Fibroblast of the aortic adventitia (primary cell): ENCODE measurements around the gene RPIA. TPM values are rescaled to one million over a fixed set of nuclear protein-coding genes. Genes with fewer than 3 reads are reported as not detected.
A peak's percentile ranks its signal among the peaks of the same experiment; 100 is the strongest.

Experiments
- DNase-seq: peaks from one replicate; pipeline ENCODE4 v3.0.0-alpha.2; 2010; ENCODE audit warnings: low read depth
- H3K4me3 ChIP-seq: 2 replicates; pipeline ENCODE4 v1.5.1; 2011; ENCODE audit warnings: low read depth, mild to moderate bottlenecking, control low read depth, low read length, moderate library complexity
- CTCF ChIP-seq: IDR thresholded peaks from 2 replicates; pipeline ENCODE4 v1.5.1; 2011; ENCODE audit warnings: mild to moderate bottlenecking, low read length, control low read depth, inconsistent platforms; ENCODE audit not compliant: insufficient read depth
- total RNA-seq: library from RNA; depleted of rRNA; stranded (reverse); fragments of >200 nt; gene quantifications from 2 replicates; pipeline ENCODE4 v1.2.3, GENCODE V29; 2012; ENCODE audit warnings: low replicate concordance

RPIA gene
- total RNA-seq, 1 donor: 7.6 TPM

GRCh38 chr2:88684519-88684918, 7.0 kb upstream of the RPIA start:
- DNase-seq: no peak
- no peak for TF ChIP-seq CTCF
- no peak overlapping the region for H3K4me3 ChIP-seq

- no peak overlapping the region for H3K4me3 ChIP-seq
- TF ChIP-seq CTCF: no peak
- DNase-seq: no peak
Observed at GRCh38 chr2:88686320-88686719, 5.2 kb upstream of the RPIA start.

- H3K4me3 ChIP-seq: no peak overlapping the region
- no peak for TF ChIP-seq CTCF
- DNase-seq: no peak
Observed at GRCh38 chr2:88687384-88687783, 4.1 kb upstream of the RPIA start.

- peak overlapping the region; percentile 96 for H3K4me3 ChIP-seq
- DNase-seq: no peak
- TF ChIP-seq CTCF: peak; percentile 30
Observed at GRCh38 chr2:88690591-88691338, 708 bp upstream of the RPIA start.

- DNase-seq: peak; percentile 18
- TF ChIP-seq CTCF: no peak
- H3K4me3 ChIP-seq: peak overlapping the region; percentile 97
Observed at GRCh38 chr2:88692187-88692586, 714 bp downstream of the RPIA start.

- no peak for TF ChIP-seq CTCF
- DNase-seq: no peak
Observed at GRCh38 chr2:88693911-88694414, 2.5 kb downstream of the RPIA start.

More at GRCh38 chr2:88693911-88694414, 2.5 kb downstream of the RPIA start:
- H3K4me3 ChIP-seq: no peak overlapping the region
